Skeletal muscle tissue (tissue), 4 donors: ENCODE measurements around the gene DISP1. TPM values are rescaled to one million over a fixed set of nuclear protein-coding genes. Genes with fewer than 3 reads are reported as not detected.

Experiments
- H3K27ac ChIP-seq: one replicate; pipeline ENCODE4 v1.7.0; 2013; ENCODE audit warnings: mild to moderate bottlenecking, low read depth, low read length, inconsistent platforms
- H3K27me3 ChIP-seq, 3 donors: one replicate each; pipeline ENCODE4 v1.7.0; 2013; ENCODE audit warnings: low read length in 3 of 3; ENCODE audit not compliant: control insufficient read depth in 3 of 3, insufficient read depth in 3 of 3
- H3K36me3 ChIP-seq, 3 donors: one replicate each; pipeline ENCODE4 v1.7.0; 2013; ENCODE audit warnings: low read length in 3 of 3; ENCODE audit not compliant: control insufficient read depth in 3 of 3, insufficient read depth in 3 of 3
- H3K4me1 ChIP-seq, 3 donors: one replicate each; pipeline ENCODE4 v1.7.0; 2013; ENCODE audit warnings: low read length in 3 of 3, mild to moderate bottlenecking in 3 of 3; ENCODE audit not compliant: control insufficient read depth in 3 of 3, insufficient read depth in 3 of 3
- H3K4me3 ChIP-seq, 3 donors: one replicate each; pipeline ENCODE4 v1.7.0; 2013; ENCODE audit warnings: low read length in 3 of 3
- H3K9ac ChIP-seq, 3 donors: one replicate each; pipeline ENCODE4 v1.7.0; 2013; ENCODE audit warnings: low read length in 3 of 3, mild to moderate bottlenecking in 3 of 3, moderate library complexity in 2 of 3, low read depth in 1 of 3
- H3K9me3 ChIP-seq, 3 donors: one replicate each; pipeline ENCODE4 v1.7.0; 2013; ENCODE audit warnings: low read length in 3 of 3; ENCODE audit not compliant: control insufficient read depth in 3 of 3
- total RNA-seq: library from RNA; depleted of rRNA; stranded (reverse); fragments of >200 nt; gene quantifications from one replicate; pipeline ENCODE4 v1.2.3, GENCODE V29; 2014
- donor health status: Osteomylitis.

DISP1 gene
- total RNA-seq, 1 donor from 2014 or later: 7.3 TPM

DNA sequence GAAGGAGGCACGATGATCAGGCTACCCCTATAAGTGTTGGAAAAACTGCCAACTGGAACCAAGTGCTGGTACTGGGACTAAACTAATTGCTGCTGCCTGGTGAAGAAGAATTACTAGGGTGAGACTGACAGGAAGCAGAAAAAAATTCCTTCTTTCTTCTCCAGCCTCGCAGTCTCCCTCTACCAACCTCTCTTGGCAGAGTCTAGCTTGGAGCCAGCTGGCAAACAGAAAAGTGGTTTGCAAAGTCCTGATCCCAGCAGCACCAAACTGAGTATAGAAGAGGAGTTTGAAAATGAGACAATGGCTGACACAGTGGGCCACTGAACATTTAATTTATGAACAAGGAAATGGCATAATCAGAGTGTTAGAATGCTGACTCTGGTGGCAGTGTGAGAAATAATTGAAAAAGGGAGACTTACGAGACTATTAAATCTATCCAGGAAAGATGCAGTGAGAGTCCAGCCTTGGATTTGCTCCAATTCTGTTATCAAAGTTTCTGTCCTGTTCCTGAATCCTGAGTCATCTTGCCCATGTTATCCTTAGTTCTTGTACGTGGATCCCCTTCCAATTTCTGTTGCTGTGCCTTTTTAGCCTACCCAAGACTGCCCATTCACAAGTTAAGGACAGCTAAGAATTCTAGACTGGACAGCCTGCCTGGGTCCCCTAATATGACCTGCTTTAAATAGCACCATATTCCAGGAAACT is 23.7 kb upstream of the DISP1 start:
- peaks cover 0 to 5% (median 0%) of the 10 kb centered on the region in 3 donors for H3K4me1 ChIP-seq
- H3K27me3 ChIP-seq: no peaks in the 10 kb centered on the region
- no peak overlapping the region for H3K27ac ChIP-seq
- no peaks in the 10 kb centered on the region for H3K36me3 ChIP-seq
- H3K9me3 ChIP-seq: no peaks in the 10 kb centered on the region
- H3K4me3 ChIP-seq: no peak overlapping the region
- no peak overlapping the region for H3K9ac ChIP-seq

- H3K9me3 ChIP-seq: no peaks in the 10 kb centered on the region
- no peaks in the 10 kb centered on the region for H3K36me3 ChIP-seq
- no peaks in the 10 kb centered on the region for H3K4me1 ChIP-seq
- H3K4me3 ChIP-seq: no peak overlapping the region
- H3K27ac ChIP-seq: no peak overlapping the region
- no peak overlapping the region for H3K9ac ChIP-seq
- no peaks in the 10 kb centered on the region for H3K27me3 ChIP-seq
These were observed 22.1 kb upstream of the DISP1 start for GRCh38 chr1:222792744-222793143.

DNA sequence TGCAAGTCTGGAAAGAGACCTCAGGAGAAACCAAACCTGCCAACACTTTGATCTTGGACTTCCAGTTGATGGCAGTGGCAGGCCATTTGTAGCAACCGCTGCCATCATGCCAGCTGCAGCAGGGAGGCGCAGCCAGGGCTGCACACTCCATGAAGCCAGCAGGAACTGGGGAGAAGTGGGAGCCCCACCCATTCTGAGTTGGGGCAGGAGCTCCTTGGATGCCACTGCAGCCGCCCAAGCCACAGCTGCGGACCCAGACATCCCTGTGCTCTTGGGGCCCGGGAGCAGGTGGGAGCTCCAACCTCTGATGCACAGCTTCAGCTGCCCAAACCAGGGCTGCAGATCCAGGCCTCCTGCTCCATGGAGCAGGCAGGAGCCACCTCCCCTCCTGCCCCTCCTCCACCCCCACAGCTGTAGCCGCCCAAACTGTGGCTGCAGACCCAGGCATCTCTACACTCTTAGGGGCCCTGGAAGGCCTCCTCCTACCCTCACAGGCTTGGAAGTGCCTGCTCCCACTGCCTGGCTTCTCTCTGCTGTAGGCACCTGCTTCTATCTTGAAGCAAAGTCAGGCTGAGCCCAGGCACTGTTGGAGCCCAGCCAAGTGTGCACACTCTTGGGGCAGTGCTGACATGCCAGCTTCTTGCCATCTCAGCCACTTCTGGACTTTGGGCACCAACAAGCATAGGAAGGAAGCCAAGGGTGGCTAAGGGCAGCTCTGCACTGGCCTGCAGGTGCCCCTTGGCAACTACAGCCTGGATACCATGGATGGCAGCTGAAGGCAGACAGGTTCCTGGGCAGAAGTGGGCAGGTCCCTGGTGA is 20.0 kb upstream of the DISP1 start:
- no peak overlapping the region for H3K4me3 ChIP-seq
- H3K27me3 ChIP-seq: no peaks in the 10 kb centered on the region
- no peaks in the 10 kb centered on the region for H3K9me3 ChIP-seq
- no peak overlapping the region for H3K27ac ChIP-seq
- H3K9ac ChIP-seq: no peak overlapping the region
- H3K36me3 ChIP-seq: no peaks in the 10 kb centered on the region
- H3K4me1 ChIP-seq: no peaks in the 10 kb centered on the region

GRCh38 chr1:222798116-222798515 is 16.7 kb upstream of the DISP1 start:
- no peaks in the 10 kb centered on the region for H3K9me3 ChIP-seq
- H3K4me3 ChIP-seq: no peak overlapping the region
- H3K27me3 ChIP-seq: no peaks in the 10 kb centered on the region
- no peak overlapping the region for H3K27ac ChIP-seq
- H3K36me3 ChIP-seq: no peaks in the 10 kb centered on the region
- no peak overlapping the region for H3K9ac ChIP-seq
- no peaks in the 10 kb centered on the region for H3K4me1 ChIP-seq

DNA sequence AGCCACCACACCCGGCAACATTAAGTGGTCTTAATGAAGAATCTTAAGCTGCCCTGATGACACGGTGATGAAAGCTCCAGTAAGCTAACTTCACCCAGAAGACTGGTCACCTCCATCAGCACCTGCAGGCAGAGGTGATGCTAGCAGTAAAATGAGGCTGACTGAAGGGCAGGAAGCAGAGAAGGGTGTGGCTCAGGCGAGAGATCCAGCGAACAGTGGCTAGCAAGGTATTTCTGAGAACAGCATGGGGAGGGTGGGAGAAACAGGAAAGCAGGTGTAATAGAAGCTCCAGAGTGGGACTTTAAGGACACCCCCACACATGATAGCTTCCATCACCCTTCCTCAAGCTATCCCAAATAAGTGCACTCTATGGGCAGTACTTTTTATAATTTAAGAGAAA is 15.9 kb upstream of the DISP1 start:
- no peak overlapping the region for H3K4me3 ChIP-seq
- no peak overlapping the region for H3K27ac ChIP-seq
- no peaks in the 10 kb centered on the region for H3K4me1 ChIP-seq
- no peaks in the 10 kb centered on the region for H3K27me3 ChIP-seq
- H3K9ac ChIP-seq: no peak overlapping the region
- H3K36me3 ChIP-seq: no peaks in the 10 kb centered on the region
- no peaks in the 10 kb centered on the region for H3K9me3 ChIP-seq

- H3K9me3 ChIP-seq: no peaks in the 10 kb centered on the region
- H3K9ac ChIP-seq: no peak overlapping the region
- no peaks in the 10 kb centered on the region for H3K27me3 ChIP-seq
- H3K4me1 ChIP-seq: no peaks in the 10 kb centered on the region
- H3K27ac ChIP-seq: no peak overlapping the region
- H3K4me3 ChIP-seq: no peak overlapping the region
- no peaks in the 10 kb centered on the region for H3K36me3 ChIP-seq
These were observed 13.8 kb upstream of the DISP1 start for GRCh38 chr1:222801067-222801466.

DNA sequence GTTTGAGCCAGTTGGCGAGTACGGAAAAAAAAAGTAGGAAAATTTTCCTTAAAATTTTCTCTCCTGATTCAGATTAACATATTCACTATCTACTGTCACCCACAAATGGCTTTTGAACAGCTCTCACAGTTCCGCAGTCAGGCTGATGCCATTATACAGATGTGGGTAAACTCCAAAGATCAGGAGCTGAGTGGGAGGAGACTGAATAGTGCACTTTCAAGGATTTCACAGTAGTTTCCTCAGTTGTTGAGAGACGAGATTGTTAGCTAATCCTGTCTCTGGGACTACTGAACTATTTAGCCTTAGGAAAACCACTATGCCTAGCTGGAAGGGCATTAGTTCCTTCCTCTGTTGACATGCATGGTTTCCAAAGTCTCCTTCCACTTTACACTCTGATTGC is 3.2 kb upstream of the DISP1 start:
- Histone ChIP-seq H3K27me3 (no peaks in the 10 kb centered on the region), H3K27ac (no peak overlapping the region), H3K4me3 (no peak overlapping the region), H3K4me1 (peaks cover 7 to 14% (median 7%) of the 10 kb centered on the region in 3 donors), H3K9ac (no peak overlapping the region), H3K9me3 (no peaks in the 10 kb centered on the region), H3K36me3 (no peaks in the 10 kb centered on the region)

GRCh38 chr1:222813866-222814535 is 838 bp upstream of the DISP1 start:
- peak overlapping the region; percentile 63 to 89 (median 88) for H3K9ac ChIP-seq
- no peaks in the 10 kb centered on the region for H3K36me3 ChIP-seq
- H3K9me3 ChIP-seq: no peaks in the 10 kb centered on the region
- H3K27ac ChIP-seq: peak overlapping the region; percentile 84
- peak overlapping the region; percentile 89 to 98 (median 97) for H3K4me3 ChIP-seq
- H3K4me1 ChIP-seq: peaks cover 7 to 14% (median 11%) of the 10 kb centered on the region in 3 donors
- H3K27me3 ChIP-seq: no peaks in the 10 kb centered on the region

DNA sequence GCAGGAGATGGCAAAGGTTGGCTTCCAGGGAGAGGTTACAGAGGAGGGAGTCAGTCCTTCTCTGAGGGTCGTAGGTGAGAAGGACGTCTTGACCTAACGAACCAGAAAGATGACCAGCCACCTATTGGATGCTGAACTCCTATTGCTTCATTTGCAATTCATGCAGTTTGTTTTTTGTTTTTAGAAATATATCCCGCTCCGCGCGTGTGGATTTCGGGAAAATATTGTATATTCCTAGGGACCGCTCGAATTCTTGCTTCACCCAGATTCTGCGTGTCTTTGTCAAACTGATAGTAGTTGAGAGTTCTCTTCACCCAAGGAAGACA is 564 bp downstream of the DISP1 start:
- H3K4me1 ChIP-seq: peaks cover 7 to 14% (median 11%) of the 10 kb centered on the region in 3 donors
- H3K27me3 ChIP-seq: no peaks in the 10 kb centered on the region
- no peaks in the 10 kb centered on the region for H3K36me3 ChIP-seq
- H3K9me3 ChIP-seq: no peaks in the 10 kb centered on the region
- H3K4me3 ChIP-seq: peak overlapping the region; percentile 89 to 98 (median 97)
- peak overlapping the region; percentile 88 to 89 (median 89) for H3K9ac ChIP-seq
- H3K27ac ChIP-seq: peak overlapping the region; percentile 84

GRCh38 chr1:222817529-222817928 is 2.7 kb downstream of the DISP1 start:
- Histone ChIP-seq H3K9me3 (no peaks in the 10 kb centered on the region), H3K9ac (no peak overlapping the region), H3K36me3 (no peaks in the 10 kb centered on the region), H3K27ac (no peak overlapping the region), H3K27me3 (no peaks in the 10 kb centered on the region), H3K4me3 (no peak overlapping the region), H3K4me1 (peaks cover 7 to 14% (median 11%) of the 10 kb centered on the region in 3 donors)
